Peyer's patch (tissue), 4 donors: ENCODE measurements around the gene CCDC85A. TPM values are rescaled to one million over a fixed set of nuclear protein-coding genes. Genes with fewer than 3 reads are reported as not detected.
"Not testable (repeated sequence)": the region's sequence is repeated elsewhere in the genome, so short reads cannot be mapped to it uniquely, and the experiment has no call there.

ENCODE experiments used
- DNase-seq, 3 donors: peaks; one replicate each; pipeline ENCODE4 v3.0.0-alpha.2; 2017 to 2019
- H3K27ac ChIP-seq, 4 donors: fragments of 200-600 bp; sonication (generic); one replicate each; pipeline ENCODE4 v1.5.1; 2016 to 2019
- H3K27me3 ChIP-seq, 2 donors: fragments of 200-600 bp; sonication (generic); one replicate each; pipeline ENCODE4 v1.5.1; 2019
- H3K36me3 ChIP-seq, 3 donors: fragments of 200-600 bp; sonication (generic); one replicate each; pipeline ENCODE4 v1.5.1; 2016 to 2019
- H3K4me1 ChIP-seq, 4 donors: fragments of 200-600 bp; sonication (generic); one replicate each; pipeline ENCODE4 v1.5.1; 2016 to 2019
- H3K4me3 ChIP-seq, 4 donors: fragments of 200-600 bp; sonication (generic); 1 replicate in 3 of 4; 2 replicates in 1 of 4; pipeline ENCODE4 v1.5.1; 2016 to 2019; ENCODE audit warnings: mild to moderate bottlenecking in 1 of 4
- H3K9me3 ChIP-seq, 4 donors: fragments of 200-600 bp; sonication (generic); one replicate each; pipeline ENCODE4 v1.5.1; 2016 to 2019; ENCODE audit warnings: mild to moderate bottlenecking in 1 of 4
- POLR2A ChIP-seq, 2 donors: fragments of 450-650 bp; IDR thresholded peaks; one replicate each; pipeline ENCODE4 v1.5.1; 2017; ENCODE audit warnings: antibody characterized with exemption in 2 of 2, mild to moderate bottlenecking in 2 of 2, moderate library complexity in 2 of 2
- total RNA-seq, 4 donors: library from RNA; depleted of rRNA; stranded (reverse); fragments of >200 nt; gene quantifications; one replicate each; pipeline ENCODE4 v1.1.0, GENCODE V29; 2016
- TF ChIP-seq, protein P1 (sequence below), 6 experiments: fragments of 450-650 bp in 4 of 6; fragments of 200-600 bp in 2 of 6; sonication (generic) in 1 of 6; IDR thresholded peaks; one replicate each; pipeline ENCODE4 v1.5.1; 2017 to 2019; ENCODE audit warnings: antibody characterized with exemption in 6 of 6, mild to moderate bottlenecking in 3 of 6, moderate library complexity in 1 of 6

CCDC85A gene
- total RNA-seq = 1 to 10 TPM in 3 of 4 donors, not detected in 1; 1.1 to 1.7 (median 1.1) TPM

DNA sequence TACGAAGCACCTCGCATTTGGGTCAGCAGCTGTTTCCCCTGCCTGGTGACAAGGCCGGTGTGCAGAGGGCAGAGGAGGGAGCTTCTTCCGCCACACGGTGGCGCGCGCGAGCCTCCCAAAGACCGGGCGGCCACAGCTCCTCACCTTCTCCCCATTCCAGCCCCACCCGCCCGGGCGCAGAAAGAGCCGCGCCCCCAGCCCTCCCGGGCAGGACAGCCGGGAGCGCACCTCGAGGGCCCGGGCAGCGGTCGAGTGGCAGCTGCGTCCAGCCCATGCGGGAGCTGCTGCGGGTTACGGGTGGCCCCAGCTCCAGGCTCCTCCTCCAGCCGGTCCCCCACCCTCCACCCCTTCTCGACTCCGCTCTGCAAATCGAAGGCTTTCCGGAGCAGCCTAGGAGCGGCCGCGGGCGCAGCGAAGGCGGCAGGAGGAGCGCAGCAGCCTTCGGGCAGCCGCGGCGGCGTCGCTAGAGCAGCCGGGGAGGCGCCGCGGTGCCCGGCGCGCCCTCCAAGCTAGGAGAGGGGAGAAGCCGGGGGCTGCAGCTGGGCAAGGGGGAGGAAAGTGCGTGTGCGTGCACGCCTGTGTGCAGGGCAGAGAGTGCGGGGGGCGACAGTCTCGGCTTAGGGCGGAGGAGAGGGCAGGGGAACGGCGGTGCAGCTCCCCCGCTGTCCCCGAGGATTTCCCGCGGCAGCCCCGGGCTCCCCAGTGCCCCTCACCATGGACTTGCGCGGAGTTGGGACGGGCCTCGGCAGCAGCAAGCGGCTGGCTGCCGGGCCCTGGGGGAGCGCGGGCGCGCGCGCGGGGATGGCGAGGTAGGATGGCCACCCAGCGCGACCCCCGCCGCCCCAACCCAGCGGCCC lies at the start of gene CCDC85A:
CCDC85A (plus strand) TSS at position 348 of the 857 bp plus-strand sequence. CDS start 635 bp downstream, outside the sequence.
- peak within 1 kb of the TSS; percentile 32 to 64 (median 53) for H3K4me3 ChIP-seq
- peaks cover 0 to 18% (median 7%) of the 10 kb centered on the region in 4 donors for H3K4me1 ChIP-seq
- TF ChIP-seq, protein P1, sequence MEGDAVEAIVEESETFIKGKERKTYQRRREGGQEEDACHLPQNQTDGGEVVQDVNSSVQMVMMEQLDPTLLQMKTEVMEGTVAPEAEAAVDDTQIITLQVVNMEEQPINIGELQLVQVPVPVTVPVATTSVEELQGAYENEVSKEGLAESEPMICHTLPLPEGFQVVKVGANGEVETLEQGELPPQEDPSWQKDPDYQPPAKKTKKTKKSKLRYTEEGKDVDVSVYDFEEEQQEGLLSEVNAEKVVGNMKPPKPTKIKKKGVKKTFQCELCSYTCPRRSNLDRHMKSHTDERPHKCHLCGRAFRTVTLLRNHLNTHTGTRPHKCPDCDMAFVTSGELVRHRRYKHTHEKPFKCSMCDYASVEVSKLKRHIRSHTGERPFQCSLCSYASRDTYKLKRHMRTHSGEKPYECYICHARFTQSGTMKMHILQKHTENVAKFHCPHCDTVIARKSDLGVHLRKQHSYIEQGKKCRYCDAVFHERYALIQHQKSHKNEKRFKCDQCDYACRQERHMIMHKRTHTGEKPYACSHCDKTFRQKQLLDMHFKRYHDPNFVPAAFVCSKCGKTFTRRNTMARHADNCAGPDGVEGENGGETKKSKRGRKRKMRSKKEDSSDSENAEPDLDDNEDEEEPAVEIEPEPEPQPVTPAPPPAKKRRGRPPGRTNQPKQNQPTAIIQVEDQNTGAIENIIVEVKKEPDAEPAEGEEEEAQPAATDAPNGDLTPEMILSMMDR (IDR thresholded peaks at IDR 0.05) = peak; percentile 33 to 80 (median 76)
- TF ChIP-seq POLR2A (IDR thresholded peaks at IDR 0.05) = no peak
- H3K9me3 ChIP-seq = no peaks in the 10 kb centered on the region
- peak; percentile 38 to 87 (median 83) for DNase-seq
- H3K27ac ChIP-seq = no peak within 1 kb of the TSS
- no peaks in the 10 kb centered on the region for H3K36me3 ChIP-seq
- H3K27me3 ChIP-seq = peaks cover 0 to 17% of the 10 kb centered on the region in 2 donors

DNA sequence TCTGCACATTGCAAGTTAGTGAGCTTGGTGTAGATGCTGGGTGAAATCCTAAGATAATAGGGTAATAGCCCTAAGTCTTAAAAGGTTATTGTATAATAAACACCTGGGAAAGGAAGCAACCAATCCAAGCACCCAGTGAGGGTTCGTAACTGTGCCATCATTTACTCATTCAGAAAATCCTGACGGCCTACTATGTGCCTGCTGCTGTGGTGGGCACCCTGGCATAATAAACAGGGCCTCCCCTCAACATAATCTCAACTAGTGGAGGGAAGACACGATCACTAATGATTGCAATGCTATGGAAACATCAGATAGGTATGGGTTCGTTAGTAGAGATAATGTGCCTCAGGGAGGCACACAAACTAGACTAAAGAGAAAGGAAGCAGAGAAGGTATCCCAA lies 48.9 kb upstream of the CCDC85A start:
- no peak overlapping the region for H3K27ac ChIP-seq
- no peaks in the 10 kb centered on the region for H3K36me3 ChIP-seq
- no peak for DNase-seq
- no peaks in the 10 kb centered on the region for H3K27me3 ChIP-seq
- H3K4me1 ChIP-seq = no peaks in the 10 kb centered on the region
- H3K9me3 ChIP-seq = no peaks in the 10 kb centered on the region
- TF ChIP-seq, protein P1 (IDR thresholded peaks at IDR 0.05) = no peak
- no peak for TF ChIP-seq POLR2A (IDR thresholded peaks at IDR 0.05)
- H3K4me3 ChIP-seq = no peak overlapping the region

GRCh38 chr2:56142497-56143061 lies 41.2 kb upstream of the CCDC85A start:
- not testable (repeated sequence) for H3K9me3 ChIP-seq, H3K27ac ChIP-seq, H3K36me3 ChIP-seq, DNase-seq, H3K4me1 ChIP-seq, H3K4me3 ChIP-seq, H3K27me3 ChIP-seq

- TF ChIP-seq, protein P1 (IDR thresholded peaks at IDR 0.05) = no peak
- TF ChIP-seq POLR2A (IDR thresholded peaks at IDR 0.05) = no peak
- H3K27ac ChIP-seq = no peak overlapping the region
- no peaks in the 10 kb centered on the region for H3K9me3 ChIP-seq
- DNase-seq = no peak
- no peaks in the 10 kb centered on the region for H3K4me1 ChIP-seq
- no peaks in the 10 kb centered on the region for H3K27me3 ChIP-seq
- no peaks in the 10 kb centered on the region for H3K36me3 ChIP-seq
- H3K4me3 ChIP-seq = no peak overlapping the region
Measured at GRCh38 chr2:56147907-56148306, 35.9 kb upstream of the CCDC85A start.

- H3K27me3 ChIP-seq = no peaks in the 10 kb centered on the region
- no peaks in the 10 kb centered on the region for H3K9me3 ChIP-seq
- H3K4me1 ChIP-seq = no peaks in the 10 kb centered on the region
- no peak for DNase-seq
- H3K36me3 ChIP-seq = no peaks in the 10 kb centered on the region
- no peak overlapping the region for H3K27ac ChIP-seq
- TF ChIP-seq, protein P1 (IDR thresholded peaks at IDR 0.05) = no peak
- no peak for TF ChIP-seq POLR2A (IDR thresholded peaks at IDR 0.05)
- H3K4me3 ChIP-seq = no peak overlapping the region
Measured at GRCh38 chr2:56148825-56149224, 35.0 kb upstream of the CCDC85A start.

- TF ChIP-seq, protein P1 (IDR thresholded peaks at IDR 0.05) = no peak
- no peak for TF ChIP-seq POLR2A (IDR thresholded peaks at IDR 0.05)
- H3K4me3 ChIP-seq = no peak overlapping the region
- H3K27ac ChIP-seq = no peak overlapping the region
- H3K36me3 ChIP-seq = no peaks in the 10 kb centered on the region
- H3K27me3 ChIP-seq = no peaks in the 10 kb centered on the region
- DNase-seq = no peak
- no peaks in the 10 kb centered on the region for H3K9me3 ChIP-seq
- H3K4me1 ChIP-seq = no peaks in the 10 kb centered on the region
Measured at GRCh38 chr2:56151841-56152240, 31.9 kb upstream of the CCDC85A start.
